ENCODE results near the gene MEGF8.

The MEGF8 gene

DNA sequence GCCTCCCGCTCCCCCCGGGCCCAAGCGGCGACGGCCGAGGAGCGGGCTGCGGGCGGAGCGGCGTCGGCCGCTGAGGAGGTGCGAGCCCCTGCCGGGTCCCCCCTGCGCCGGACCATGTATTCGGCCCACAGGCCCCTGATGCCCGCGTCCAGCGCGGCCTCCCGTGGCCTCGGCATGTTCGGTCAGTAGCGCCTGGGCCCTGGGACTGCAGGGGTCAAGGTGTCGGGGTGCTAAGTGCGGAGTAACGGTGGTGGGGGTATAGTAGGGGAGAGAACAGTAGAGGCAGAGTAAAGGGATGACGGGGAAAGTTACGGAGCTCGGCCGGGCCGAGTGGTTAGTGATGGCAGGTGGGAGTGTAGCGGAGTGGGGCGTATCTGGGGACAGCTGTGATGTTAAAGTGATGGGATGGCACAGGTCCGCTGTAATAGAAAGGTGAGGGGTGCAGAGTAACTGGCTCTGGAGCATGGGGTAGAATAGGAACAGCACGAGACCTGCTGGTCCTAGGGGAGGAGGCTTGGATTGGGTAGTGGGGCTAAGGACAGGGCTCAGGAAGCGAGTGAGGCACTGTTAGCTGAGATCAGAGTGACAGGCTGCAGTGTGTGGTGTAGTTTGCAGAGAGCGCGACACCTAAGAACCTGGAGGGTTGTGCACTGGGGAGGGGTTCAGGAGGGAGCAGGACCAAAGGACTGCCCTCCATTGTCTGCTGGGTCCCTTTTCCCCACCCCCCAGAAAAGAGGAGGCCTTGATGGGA lies 40.7 kb upstream of the MEGF8 start:
- H3K27me3 ChIP-seq (ENCODE audit: low read length), result no peaks in the 10 kb centered on the region
- H3K4me2 ChIP-seq (ENCODE audit: low read depth, low read length, poor library complexity, severe bottlenecking), result peak overlapping the region; percentile 69
- H4K20me1 ChIP-seq (ENCODE audit: low read depth, low read length), result no peaks in the 10 kb centered on the region
- H3K9me3 ChIP-seq (ENCODE audit: insufficient read depth, low read length), result no peaks in the 10 kb centered on the region
- H3F3A ChIP-seq (ENCODE audit: insufficient read depth), result peaks cover 20% of the 10 kb centered on the region
- TF ChIP-seq, protein P1, sequence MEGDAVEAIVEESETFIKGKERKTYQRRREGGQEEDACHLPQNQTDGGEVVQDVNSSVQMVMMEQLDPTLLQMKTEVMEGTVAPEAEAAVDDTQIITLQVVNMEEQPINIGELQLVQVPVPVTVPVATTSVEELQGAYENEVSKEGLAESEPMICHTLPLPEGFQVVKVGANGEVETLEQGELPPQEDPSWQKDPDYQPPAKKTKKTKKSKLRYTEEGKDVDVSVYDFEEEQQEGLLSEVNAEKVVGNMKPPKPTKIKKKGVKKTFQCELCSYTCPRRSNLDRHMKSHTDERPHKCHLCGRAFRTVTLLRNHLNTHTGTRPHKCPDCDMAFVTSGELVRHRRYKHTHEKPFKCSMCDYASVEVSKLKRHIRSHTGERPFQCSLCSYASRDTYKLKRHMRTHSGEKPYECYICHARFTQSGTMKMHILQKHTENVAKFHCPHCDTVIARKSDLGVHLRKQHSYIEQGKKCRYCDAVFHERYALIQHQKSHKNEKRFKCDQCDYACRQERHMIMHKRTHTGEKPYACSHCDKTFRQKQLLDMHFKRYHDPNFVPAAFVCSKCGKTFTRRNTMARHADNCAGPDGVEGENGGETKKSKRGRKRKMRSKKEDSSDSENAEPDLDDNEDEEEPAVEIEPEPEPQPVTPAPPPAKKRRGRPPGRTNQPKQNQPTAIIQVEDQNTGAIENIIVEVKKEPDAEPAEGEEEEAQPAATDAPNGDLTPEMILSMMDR (IDR thresholded peaks at IDR 0.05; ENCODE audit: insufficient read depth, low read length, poor library complexity, severe bottlenecking), result no peak
- no peak for TF ChIP-seq EZH2phosphoT487 (conservative IDR thresholded peaks at IDR 0.05; ENCODE audit: low read length)
- H3K27ac ChIP-seq (ENCODE audit: low read depth, low read length), result peak overlapping the region; percentile 72
- no peaks in the 10 kb centered on the region for H3K9me2 ChIP-seq (replicated peaks; ENCODE audit: insufficient read depth, low read length)
- no peak overlapping the region for H2AFZ ChIP-seq (ENCODE audit: low read depth, low read length, severe bottlenecking)
- H3K4me3 ChIP-seq (ENCODE audit: insufficient read depth, low read length, poor library complexity, severe bottlenecking), result peak overlapping the region; percentile 63
- peak overlapping the region; percentile 76 for H3K9ac ChIP-seq (ENCODE audit: low read length)
- H3K79me2 ChIP-seq (ENCODE audit: insufficient read depth, low read length), result peaks cover 15% of the 10 kb centered on the region; the same call in 1 of the 2 replicates
- no peaks in the 10 kb centered on the region for H3K36me3 ChIP-seq (ENCODE audit: low read length)

DNA sequence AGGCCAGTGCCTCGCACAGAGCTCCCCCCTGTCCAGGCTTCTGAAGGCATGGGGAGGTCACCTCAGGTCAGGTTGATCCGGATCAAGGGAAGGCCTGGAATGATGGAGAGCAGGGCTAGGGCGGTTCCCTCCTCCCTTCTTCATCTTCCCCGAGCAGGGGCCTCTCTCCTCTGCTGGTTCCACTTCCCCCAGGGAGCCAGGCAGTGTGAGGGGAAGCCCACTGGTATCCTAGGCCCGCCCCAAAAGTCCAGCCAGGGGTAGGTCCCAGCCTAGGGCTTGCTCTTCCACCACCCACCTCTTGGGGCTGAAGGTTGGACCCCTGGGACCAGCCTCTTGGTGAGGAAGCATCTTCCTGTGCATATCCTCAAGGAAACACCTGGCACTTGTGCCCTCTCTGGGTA lies 39.9 kb upstream of the MEGF8 start:
- Histone ChIP-seq H3K4me2 (ENCODE audit: low read depth, low read length, poor library complexity, severe bottlenecking) (peak overlapping the region; percentile 69), H3K9me2 (replicated peaks; ENCODE audit: insufficient read depth, low read length) (no peaks in the 10 kb centered on the region), H3K27ac (ENCODE audit: low read depth, low read length) (peak overlapping the region; percentile 72), H3K9me3 (ENCODE audit: insufficient read depth, low read length) (no peaks in the 10 kb centered on the region), H3F3A (ENCODE audit: insufficient read depth) (peaks cover 20% of the 10 kb centered on the region), H3K4me3 (ENCODE audit: insufficient read depth, low read length, poor library complexity, severe bottlenecking) (peak overlapping the region; percentile 63), H3K9ac (ENCODE audit: low read length) (peak overlapping the region; percentile 76), H3K79me2 (ENCODE audit: insufficient read depth, low read length) (peaks cover 15% of the 10 kb centered on the region; the same call in 1 of the 2 replicates), H2AFZ (ENCODE audit: low read depth, low read length, severe bottlenecking) (no peak overlapping the region), H4K20me1 (ENCODE audit: low read depth, low read length) (no peaks in the 10 kb centered on the region), H3K36me3 (ENCODE audit: low read length) (no peaks in the 10 kb centered on the region), H3K27me3 (ENCODE audit: low read length) (no peaks in the 10 kb centered on the region)
- no peak for TF ChIP-seq EZH2phosphoT487 (conservative IDR thresholded peaks at IDR 0.05; ENCODE audit: low read length)
- TF ChIP-seq, protein P1 (IDR thresholded peaks at IDR 0.05; ENCODE audit: insufficient read depth, low read length, poor library complexity, severe bottlenecking), result no peak

DNA sequence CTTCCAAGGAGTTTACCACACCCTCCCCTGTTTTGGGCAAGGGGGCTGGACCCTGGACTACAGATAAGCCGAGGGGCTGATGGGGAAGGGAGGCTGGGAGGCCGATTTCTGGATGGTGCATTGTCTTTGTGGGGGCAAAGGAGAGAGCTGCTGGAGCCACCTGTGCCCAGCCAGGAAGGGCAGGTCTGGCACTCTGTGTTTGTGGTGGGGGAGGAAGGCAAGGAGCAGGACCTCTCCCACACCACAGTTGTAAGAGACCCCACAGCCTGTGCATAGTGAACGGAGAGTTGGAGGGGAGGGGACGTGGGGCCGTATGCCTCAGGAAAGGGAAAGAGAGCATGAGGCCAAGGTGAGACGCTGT lies 39.5 kb upstream of the MEGF8 start:
- Histone ChIP-seq H3K9me3 (ENCODE audit: insufficient read depth, low read length) (no peaks in the 10 kb centered on the region), H3K9ac (ENCODE audit: low read length) (peak overlapping the region; percentile 76; the same call in 1 of the 2 replicates), H2AFZ (ENCODE audit: low read depth, low read length, severe bottlenecking) (no peak overlapping the region), H3K9me2 (replicated peaks; ENCODE audit: insufficient read depth, low read length) (no peaks in the 10 kb centered on the region), H3K4me3 (ENCODE audit: insufficient read depth, low read length, poor library complexity, severe bottlenecking) (no peak overlapping the region), H3K27ac (ENCODE audit: low read depth, low read length) (peak overlapping the region; percentile 72), H3K4me2 (ENCODE audit: low read depth, low read length, poor library complexity, severe bottlenecking) (peak overlapping the region; percentile 69), H3K27me3 (ENCODE audit: low read length) (no peaks in the 10 kb centered on the region), H3K36me3 (ENCODE audit: low read length) (no peaks in the 10 kb centered on the region), H4K20me1 (ENCODE audit: low read depth, low read length) (no peaks in the 10 kb centered on the region), H3F3A (ENCODE audit: insufficient read depth) (peaks cover 20% of the 10 kb centered on the region), H3K79me2 (ENCODE audit: insufficient read depth, low read length) (peaks cover 15% of the 10 kb centered on the region; the same call in 1 of the 2 replicates)
- TF ChIP-seq EZH2phosphoT487 (conservative IDR thresholded peaks at IDR 0.05; ENCODE audit: low read length), result no peak
- TF ChIP-seq, protein P1 (IDR thresholded peaks at IDR 0.05; ENCODE audit: insufficient read depth, low read length, poor library complexity, severe bottlenecking), result no peak
